Measurements from ENCODE around the gene SIAH3. TPM values are rescaled to one million over a fixed set of nuclear protein-coding genes. Genes with fewer than 3 reads are reported as not detected.

SIAH3 gene
- total and polyA plus RNA-seq, 7 donors = 0.01 TPM; not detected in 6

GRCh38 chr13:45865414-45865813 lies 13.9 kb upstream of the SIAH3 start:
- TF ChIP-seq EP300 (IDR thresholded peaks at IDR 0.05) (no peak), POLR2A (IDR thresholded peaks at IDR 0.05) (no peak), POLR2AphosphoS5 (IDR thresholded peaks at IDR 0.05) (no peak), CTCF (IDR thresholded peaks at IDR 0.05) (no peak)
- Histone ChIP-seq H3K4me1 (peaks cover 0 to 6% (median 0%) of the 10 kb centered on the region in 4 donors), H3K9me3 (peaks cover 0 to 4% (median 1%) of the 10 kb centered on the region in 4 donors), H3K4me3 (no peak overlapping the region), H3K36me3 (no peaks in the 10 kb centered on the region), H3K27me3 (no peaks in the 10 kb centered on the region), H3K27ac (no peak overlapping the region)
- DNase-seq = no peak
- WGBS, 2 donors = 83 to 88% methylated on average over 2 of the region's 2 CpGs
- intact Hi-C loops (cut with DNase I) = no loop called here

- no peak for DNase-seq
- TF ChIP-seq CTCF (IDR thresholded peaks at IDR 0.05) (no peak), EP300 (IDR thresholded peaks at IDR 0.05) (no peak)
- H3K9me3 ChIP-seq = peaks cover 0 to 4% (median 1%) of the 10 kb centered on the region in 4 donors
- H3K27ac ChIP-seq = no peak overlapping the region
- intact Hi-C loops (cut with DNase I) = no loop called here
- no peaks in the 10 kb centered on the region for H3K4me1 ChIP-seq
- no peaks in the 10 kb centered on the region for H3K27me3 ChIP-seq
- no peak overlapping the region for H3K4me3 ChIP-seq
- no peaks in the 10 kb centered on the region for H3K36me3 ChIP-seq
- 59 to 64% methylated on average over 10 of the region's 10 CpGs for WGBS, 2 donors
Measured at GRCh38 chr13:45863709-45864590, 12.4 kb upstream of the SIAH3 start.

- intact Hi-C loops (cut with DNase I) = no loop called here
- no peak overlapping the region for H3K4me3 ChIP-seq
- H3K27ac ChIP-seq = no peak overlapping the region
- no peak for DNase-seq
- TF ChIP-seq EP300 (IDR thresholded peaks at IDR 0.05) = no peak
- no peak for TF ChIP-seq POLR2AphosphoS5 (IDR thresholded peaks at IDR 0.05)
- no peaks in the 10 kb centered on the region for H3K4me1 ChIP-seq
- no peaks in the 10 kb centered on the region for H3K36me3 ChIP-seq
- no peaks in the 10 kb centered on the region for H3K27me3 ChIP-seq
- H3K9me3 ChIP-seq = peaks cover 0 to 4% (median 1%) of the 10 kb centered on the region in 4 donors
Measured at GRCh38 chr13:45861322-45861721, 9.8 kb upstream of the SIAH3 start.

GRCh38 chr13:45860240-45860639 lies 8.7 kb upstream of the SIAH3 start:
- H3K9me3 ChIP-seq = peaks cover 0 to 4% (median 1%) of the 10 kb centered on the region in 4 donors
- no peak overlapping the region for H3K27ac ChIP-seq
- intact Hi-C loops (cut with DNase I) = no loop called here
- 72 to 73% methylated on average over 5 of the region's 5 CpGs for WGBS, 2 donors
- H3K4me3 ChIP-seq = no peak overlapping the region
- H3K36me3 ChIP-seq = no peaks in the 10 kb centered on the region
- DNase-seq = no peak
- H3K27me3 ChIP-seq = no peaks in the 10 kb centered on the region
- TF ChIP-seq POLR2A (IDR thresholded peaks at IDR 0.05) (no peak), EP300 (IDR thresholded peaks at IDR 0.05) (no peak)
- H3K4me1 ChIP-seq = no peaks in the 10 kb centered on the region

GRCh38 chr13:45859705-45860104 lies 8.2 kb upstream of the SIAH3 start:
- no peak overlapping the region for H3K27ac ChIP-seq
- no peaks in the 10 kb centered on the region for H3K36me3 ChIP-seq
- intact Hi-C loops (cut with DNase I) = no loop called here
- DNase-seq = no peak
- WGBS, 2 donors = 31 to 56% methylated on average over 2 of the region's 2 CpGs
- H3K4me3 ChIP-seq = no peak overlapping the region
- H3K9me3 ChIP-seq = peaks cover 0 to 4% (median 1%) of the 10 kb centered on the region in 4 donors
- H3K27me3 ChIP-seq = no peaks in the 10 kb centered on the region
- TF ChIP-seq POLR2A (IDR thresholded peaks at IDR 0.05) = no peak
- H3K4me1 ChIP-seq = no peaks in the 10 kb centered on the region

- no peak overlapping the region for H3K4me3 ChIP-seq
- intact Hi-C loops (cut with DNase I) = no loop called here
- peaks cover 0 to 27% (median 6%) of the 10 kb centered on the region in 3 donors for H3K27me3 ChIP-seq
- TF ChIP-seq CTCF (IDR thresholded peaks at IDR 0.05) (no peak), EP300 (IDR thresholded peaks at IDR 0.05) (no peak), POLR2A (IDR thresholded peaks at IDR 0.05) (no peak), POLR2AphosphoS5 (IDR thresholded peaks at IDR 0.05) (no peak)
- no peak overlapping the region for H3K27ac ChIP-seq
- peaks cover 0 to 22% (median 15%) of the 10 kb centered on the region in 4 donors for H3K4me1 ChIP-seq
- peaks cover 0 to 5% (median 2%) of the 10 kb centered on the region in 4 donors for H3K9me3 ChIP-seq
- no peaks in the 10 kb centered on the region for H3K36me3 ChIP-seq
- 77 to 84% methylated on average over 3 of the region's 3 CpGs for WGBS, 2 donors
- DNase-seq = no peak
Measured at GRCh38 chr13:45852494-45852893, 941 bp upstream of the SIAH3 start.

Measured in sigmoid colon (tissue), 7 donors.